CD14-positive monocyte (primary cell): ENCODE measurements around the gene SERP1. TPM values are rescaled to one million over a fixed set of nuclear protein-coding genes. Genes with fewer than 3 reads are reported as not detected.

Experiments used
- DNase-seq, 3 donors: peaks; one replicate each; pipeline ENCODE4 v3.0.0-alpha.2; 2011 to 2022
- H2AFZ ChIP-seq: 2 replicates; pipeline ENCODE4 v1.6.0; 2012; ENCODE audit warnings: mild to moderate bottlenecking, low read depth, low read length, inconsistent platforms; ENCODE audit not compliant: insufficient read depth, poor library complexity, severe bottlenecking
- H3K27ac ChIP-seq, 2 donors: 1 replicate in 1 of 2; 2 replicates in 1 of 2; pipeline ENCODE4 v1.5.1; 2012 to 2013; ENCODE audit warnings: low read length in 2 of 2, control low read depth in 1 of 2, inconsistent platforms in 1 of 2, low read depth in 1 of 2, mild to moderate bottlenecking in 1 of 2
- H3K27me3 ChIP-seq, 2 donors: one replicate each; pipeline versions ENCODE4 v1.6.0 to v1.6.1; 2011 to 2013; ENCODE audit warnings: low read length in 2 of 2; ENCODE audit not compliant: control insufficient read depth in 2 of 2, insufficient read depth in 2 of 2
- H3K36me3 ChIP-seq, 2 donors: replicated peaks in 1 of 2; 1 replicate in 1 of 2; 2 replicates in 1 of 2; pipeline versions ENCODE4 v1.5.1 to v1.6.1; 2012 to 2013; ENCODE audit warnings: low read length in 2 of 2, control low read depth in 1 of 2, inconsistent platforms in 1 of 2, mild to moderate bottlenecking in 1 of 2; ENCODE audit not compliant: insufficient read depth in 2 of 2, control insufficient read depth in 1 of 2
- H3K4me1 ChIP-seq, 2 donors: 1 replicate in 1 of 2; 2 replicates in 1 of 2; pipeline versions ENCODE4 v1.5.1 to v1.6.1; 2012 to 2013; ENCODE audit warnings: low read length in 2 of 2, control low read depth in 1 of 2, inconsistent platforms in 1 of 2, mild to moderate bottlenecking in 1 of 2, moderate library complexity in 1 of 2; ENCODE audit not compliant: insufficient read depth in 2 of 2, control insufficient read depth in 1 of 2
- H3K4me2 ChIP-seq: replicated peaks from 2 replicates; pipeline ENCODE3; 2012; ENCODE audit warnings: low read length, moderate library complexity, mild to moderate bottlenecking; ENCODE audit not compliant: poor library complexity, severe bottlenecking; ENCODE audit errors: extremely low read depth
- H3K4me3 ChIP-seq, 3 experiments: fragments of 200-600 bp in 1 of 3; sonication (generic) in 1 of 3; replicated peaks in 1 of 3; 1 replicate in 2 of 3; 2 replicates in 1 of 3; pipeline ENCODE4 v1.5.1; 2011 to 2013; ENCODE audit warnings: low read length in 3 of 3, mild to moderate bottlenecking in 3 of 3, control low read depth in 2 of 3, low read depth in 2 of 3, inconsistent platforms in 1 of 3, moderate library complexity in 1 of 3
- H3K79me2 ChIP-seq: 2 replicates; pipeline ENCODE4 v1.6.0; 2012; ENCODE audit warnings: mild to moderate bottlenecking, control low read depth, inconsistent platforms, low read length, moderate library complexity; ENCODE audit not compliant: insufficient read depth
- H3K9ac ChIP-seq: 2 replicates; pipeline ENCODE4 v1.6.0; 2017; ENCODE audit warnings: low read length, mild to moderate bottlenecking; ENCODE audit not compliant: insufficient read depth, poor library complexity, severe bottlenecking
- H3K9me3 ChIP-seq, 2 donors: replicated peaks in 1 of 2; 1 replicate in 1 of 2; 2 replicates in 1 of 2; pipeline versions ENCODE4 v1.5.1 to v1.6.1; 2012 to 2013; ENCODE audit warnings: low read length in 2 of 2, control low read depth in 1 of 2; ENCODE audit not compliant: control insufficient read depth in 1 of 2, insufficient read depth in 1 of 2
- H4K20me1 ChIP-seq: 2 replicates; pipeline ENCODE4 v1.6.0; 2012; ENCODE audit warnings: mild to moderate bottlenecking, low read length, control low read depth, moderate library complexity; ENCODE audit not compliant: insufficient read depth
- H3K27ac Mint-ChIP-seq, 7 donors: one replicate each; pipeline ENCODE4 v1.8.0; 2020; ENCODE audit warnings: mild to moderate bottlenecking in 7 of 7, mixed read lengths in 7 of 7, moderate library complexity in 6 of 7, inconsistent platforms in 2 of 7
- H3K27me3 Mint-ChIP-seq, 3 donors: one replicate each; pipeline ENCODE4 v1.8.0; 2021 to 2022; ENCODE audit warnings: low read depth in 3 of 3, mild to moderate bottlenecking in 3 of 3, mixed read lengths in 3 of 3, moderate library complexity in 3 of 3, inconsistent platforms in 1 of 3
- H3K36me3 Mint-ChIP-seq, 2 donors: one replicate each; pipeline ENCODE4 v1.8.0; 2020; ENCODE audit warnings: mixed read lengths in 2 of 2, inconsistent platforms in 1 of 2, mild to moderate bottlenecking in 1 of 2
- H3K4me1 Mint-ChIP-seq: one replicate; pipeline ENCODE4 v1.8.0; 2020; ENCODE audit warnings: mild to moderate bottlenecking, mixed read lengths
- H3K4me3 Mint-ChIP-seq, 2 donors: one replicate each; pipeline ENCODE4 v1.8.0; 2020; ENCODE audit warnings: mild to moderate bottlenecking in 2 of 2, mixed read lengths in 2 of 2, moderate library complexity in 1 of 2
- H3K9me3 Mint-ChIP-seq, 7 donors: one replicate each; pipeline ENCODE4 v1.8.0; 2020 to 2022; ENCODE audit warnings: mixed read lengths in 7 of 7, mild to moderate bottlenecking in 6 of 7, moderate library complexity in 6 of 7, inconsistent platforms in 2 of 7
- WGBS: methylation state at CpG from one replicate; pipeline ENCODE4 v1.1.5; 2013; ENCODE audit warnings: missing lambda C conversion rate; ENCODE audit not compliant: insufficient coverage; 5-methylcytosine and 5-hydroxymethylcytosine counted together
- intact Hi-C, 2 donors: fragments of 100-400 bp; cut with micrococcal nuclease; formaldehyde crosslinking; loops; one replicate each; pipeline versions ENCODE4 v1.15.0 to v1.15.1; 2023
- polyA minus RNA-seq: library from RNA; depleted of rRNA, polyadenylated mRNA; stranded (reverse); fragments of >200 nt; gene quantifications from 2 replicates; pipeline ENCODE4 v1.2.3, GENCODE V29; 2012
- polyA plus RNA-seq, 3 donors: library from polyadenylated mRNA; depleted of rRNA in 1 of 3; unstranded in 2 of 3; stranded (reverse) in 1 of 3; fragments of 300-500 nt in 2 of 3; fragments of >200 nt in 1 of 3; fragmentation: Illumina TruSeq in 2 of 3; gene quantifications; 1 replicate in 2 of 3; 2 replicates in 1 of 3; pipeline ENCODE4 v1.2.3, GENCODE V29; 2012 to 2021
- total RNA-seq, 12 experiments: library from RNA in 1 of 12; stranded (reverse) in 1 of 12; fragments of 120-200 nt in 1 of 12; gene quantifications; one replicate each; pipeline ENCODE4 v1.2.4 and lab custom pipeline; 2013 to 2026; ENCODE audit warnings: mixed read lengths in 6 of 12, inconsistent platforms in 1 of 12
- TF ChIP-seq, protein P1 (sequence below): fragments of 200-600 bp; IDR thresholded peaks from one replicate; pipeline ENCODE4 v1.8.0; 2022; ENCODE audit warnings: antibody characterized with exemption, mild to moderate bottlenecking

SERP1 gene
- 219 TPM for total RNA-seq (2013)
- polyA plus RNA-seq = 100 to 1,000 TPM; 178 to 226 (median 220) TPM
- 207 and 436 TPM in 2 replicates for polyA minus RNA-seq
- 108 to 487 (median 376) reads per million in 11 experiments for total RNA-seq (lab: John Stamatoyannopoulos, UW)

DNA sequence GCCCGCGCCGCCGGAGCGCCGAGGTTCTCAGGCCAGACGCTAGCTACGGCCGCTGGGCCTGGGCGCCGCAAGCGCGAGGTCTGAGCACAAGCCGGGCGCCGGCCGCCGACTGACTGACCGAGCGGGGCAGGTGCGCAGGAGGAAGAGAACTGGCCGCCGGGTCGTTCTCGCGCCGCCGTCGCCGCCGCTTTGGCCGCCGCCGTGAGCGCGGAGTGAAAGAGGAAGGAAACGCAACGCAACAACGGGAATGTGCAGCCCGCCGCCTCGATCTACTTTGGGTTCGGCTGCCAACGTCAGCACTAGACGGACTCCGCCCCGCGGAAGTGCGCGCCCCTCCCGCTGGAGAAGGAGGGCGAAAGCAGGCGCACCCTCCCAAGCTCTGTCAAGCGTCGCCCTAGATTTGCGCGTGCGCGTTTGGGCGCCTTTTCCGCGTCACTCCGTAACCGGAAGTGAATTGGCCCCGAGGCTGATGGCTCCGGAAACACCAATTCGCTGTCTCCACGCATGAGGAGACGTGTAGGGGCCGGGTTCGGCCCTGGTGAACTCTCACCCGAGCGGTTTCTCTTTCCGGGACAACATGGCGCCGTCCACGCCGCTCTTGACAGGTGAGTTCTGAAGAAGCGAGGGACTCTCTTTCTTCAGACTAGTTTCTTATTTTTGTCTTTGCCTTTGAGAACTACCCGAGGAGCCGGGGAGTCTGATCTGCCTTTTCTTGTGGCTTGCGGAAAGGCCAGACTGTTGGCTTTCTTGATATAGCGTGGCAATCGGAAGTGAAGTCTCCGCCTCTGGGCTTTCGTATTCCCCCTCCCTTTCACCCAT, at the start of gene SERP1, which contains the start of gene EIF2A:
Gene SERP1 (minus strand): TSS at position 271 of the 819 bp plus-strand sequence. CDS start 361 bp downstream, outside the sequence.
Gene EIF2A (plus strand): TSS at position 562 of the 819 bp plus-strand sequence. CDS start 16 bp downstream, at position 578.
- under 1% methylated on average over 80 of the region's 86 CpGs for WGBS
- peak; percentile 100 for DNase-seq
- H2AFZ ChIP-seq = peak within 1 kb of the TSS; percentile 80
- H3K4me2 ChIP-seq = peak within 1 kb of the TSS; percentile 91
- intact Hi-C loops = loop anchor here (2.0 to 10.0 kb wide), 5 partner anchors 56 to 218 kb away; partner anchors contain the start of genes SIAH2 (in 2 of the 2), TSC22D2 (in 2 of the 2) and SELENOT (in 1 of the 2)
- Mint-ChIP-seq H3K27me3 (peaks cover 0 to 3% (median 0%) of the 10 kb centered on the region in 3 donors), H3K9me3 (no peaks in the 10 kb centered on the region), H3K36me3 (peaks cover 24 to 28% of the 10 kb centered on the region in 2 donors), H3K27ac (peak within 1 kb of the TSS; percentile 96 to 100 (median 99)), H3K4me1 (peaks cover 51% of the 10 kb centered on the region), H3K4me3 (peak within 1 kb of the TSS; percentile 99)
- TF ChIP-seq, protein P1, sequence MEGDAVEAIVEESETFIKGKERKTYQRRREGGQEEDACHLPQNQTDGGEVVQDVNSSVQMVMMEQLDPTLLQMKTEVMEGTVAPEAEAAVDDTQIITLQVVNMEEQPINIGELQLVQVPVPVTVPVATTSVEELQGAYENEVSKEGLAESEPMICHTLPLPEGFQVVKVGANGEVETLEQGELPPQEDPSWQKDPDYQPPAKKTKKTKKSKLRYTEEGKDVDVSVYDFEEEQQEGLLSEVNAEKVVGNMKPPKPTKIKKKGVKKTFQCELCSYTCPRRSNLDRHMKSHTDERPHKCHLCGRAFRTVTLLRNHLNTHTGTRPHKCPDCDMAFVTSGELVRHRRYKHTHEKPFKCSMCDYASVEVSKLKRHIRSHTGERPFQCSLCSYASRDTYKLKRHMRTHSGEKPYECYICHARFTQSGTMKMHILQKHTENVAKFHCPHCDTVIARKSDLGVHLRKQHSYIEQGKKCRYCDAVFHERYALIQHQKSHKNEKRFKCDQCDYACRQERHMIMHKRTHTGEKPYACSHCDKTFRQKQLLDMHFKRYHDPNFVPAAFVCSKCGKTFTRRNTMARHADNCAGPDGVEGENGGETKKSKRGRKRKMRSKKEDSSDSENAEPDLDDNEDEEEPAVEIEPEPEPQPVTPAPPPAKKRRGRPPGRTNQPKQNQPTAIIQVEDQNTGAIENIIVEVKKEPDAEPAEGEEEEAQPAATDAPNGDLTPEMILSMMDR = no peak
- H3K9me3 ChIP-seq = no peaks in the 10 kb centered on the region
- H3K36me3 ChIP-seq = peaks cover 18 to 35% of the 10 kb centered on the region in 2 donors
- peaks cover 86% of the 10 kb centered on the region for H3K79me2 ChIP-seq
- H3K4me1 ChIP-seq = peaks cover 34 to 55% of the 10 kb centered on the region in 2 donors
- H3K27me3 ChIP-seq = no peaks in the 10 kb centered on the region
- peaks cover 22% of the 10 kb centered on the region for H4K20me1 ChIP-seq
- H3K4me3 ChIP-seq = peak within 1 kb of the TSS; percentile 96 to 98 (median 97)
- peak within 1 kb of the TSS; percentile 98 for H3K9ac ChIP-seq
- H3K27ac ChIP-seq = peak within 1 kb of the TSS; percentile 93 to 99

DNA sequence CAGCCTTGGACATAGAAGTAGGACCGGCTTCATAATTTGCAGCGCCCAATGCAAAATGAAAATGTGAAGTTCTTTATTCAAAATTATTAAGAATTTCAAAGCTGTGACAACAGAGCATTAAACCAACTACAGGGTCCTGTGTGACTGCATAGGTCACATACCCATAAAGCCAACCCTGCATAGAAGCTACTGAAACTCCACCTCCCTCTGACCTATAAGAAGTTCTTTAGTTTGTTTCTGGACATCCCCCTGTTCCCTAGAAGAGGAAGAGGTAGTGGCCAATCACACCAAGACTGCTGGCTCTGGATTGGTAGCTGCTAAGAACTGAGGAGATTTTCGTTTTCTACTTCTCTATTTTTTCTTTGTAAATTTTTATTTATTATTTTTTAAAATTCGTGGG, 47.9 kb upstream of the SERP1 start:
- H3K4me2 ChIP-seq = no peak overlapping the region
- H3K4me3 ChIP-seq = no peak overlapping the region
- no peaks in the 10 kb centered on the region for H3K79me2 ChIP-seq
- intact Hi-C loops = no loop called here
- no peaks in the 10 kb centered on the region for H3K4me1 Mint-ChIP-seq
- peaks cover 0 to 1% (median 0%) of the 10 kb centered on the region in 3 donors for H3K27me3 Mint-ChIP-seq
- no CpG with 5 or more reads among the region's 4 CpGs for WGBS
- H3K27me3 ChIP-seq = no peaks in the 10 kb centered on the region
- H3K36me3 ChIP-seq = no peaks in the 10 kb centered on the region
- H3K9me3 Mint-ChIP-seq = no peaks in the 10 kb centered on the region
- no peak overlapping the region for H3K9ac ChIP-seq
- H3K36me3 Mint-ChIP-seq = no peaks in the 10 kb centered on the region
- no peak overlapping the region for H3K4me3 Mint-ChIP-seq
- TF ChIP-seq, protein P1 = no peak
- no peaks in the 10 kb centered on the region for H3K9me3 ChIP-seq
- H3K27ac Mint-ChIP-seq = no peak overlapping the region
- H2AFZ ChIP-seq = no peak overlapping the region
- DNase-seq = peak in 1 of 3 donors; percentile 16
- H4K20me1 ChIP-seq = no peaks in the 10 kb centered on the region
- no peaks in the 10 kb centered on the region for H3K4me1 ChIP-seq
- no peak overlapping the region for H3K27ac ChIP-seq
